ENCODE results near the gene ATG101.

Gene ATG101

GRCh38 chr12:52079576-52080402 is 10.0 kb downstream of the ATG101 start, which contains the start of gene SMIM41:
TSS of gene SMIM41 (plus strand) at chr12:52079704. CDS start at chr12:52079780, 76 bp downstream.
- DNase-seq (ENCODE audit: low read depth in 2 of 2, low spot score in 1 of 2): no peak

- no peak for DNase-seq (ENCODE audit: low read depth in 2 of 2, low spot score in 1 of 2)
Observed at GRCh38 chr12:52080403-52081251, 10.8 kb downstream of the ATG101 start.

DNA sequence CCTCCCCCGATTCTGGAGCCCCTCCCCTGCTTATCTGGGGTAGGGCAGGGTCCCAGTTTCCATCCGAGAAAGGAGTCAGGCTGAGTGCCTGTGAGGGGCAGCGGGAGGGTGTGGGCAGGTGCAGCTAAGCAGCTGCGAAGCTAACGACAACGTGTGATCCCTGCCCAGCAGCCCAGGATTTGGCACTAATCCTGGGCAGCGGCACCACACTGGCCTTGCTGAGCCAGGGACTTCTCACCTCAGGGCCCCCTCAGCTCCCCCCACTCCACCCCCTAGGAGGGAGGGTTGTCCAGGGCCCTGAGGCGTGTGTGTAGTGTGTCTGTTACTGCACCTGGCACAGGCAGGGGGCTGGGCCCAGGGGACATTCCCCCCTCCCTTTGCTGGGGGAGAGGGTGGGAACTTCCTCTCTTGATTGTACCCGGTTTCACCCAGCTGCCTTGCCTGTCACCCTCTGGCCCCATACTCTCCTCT is 11.5 kb downstream of the ATG101 start:
- no peak for DNase-seq (ENCODE audit: low read depth in 2 of 2, low spot score in 1 of 2)

DNA sequence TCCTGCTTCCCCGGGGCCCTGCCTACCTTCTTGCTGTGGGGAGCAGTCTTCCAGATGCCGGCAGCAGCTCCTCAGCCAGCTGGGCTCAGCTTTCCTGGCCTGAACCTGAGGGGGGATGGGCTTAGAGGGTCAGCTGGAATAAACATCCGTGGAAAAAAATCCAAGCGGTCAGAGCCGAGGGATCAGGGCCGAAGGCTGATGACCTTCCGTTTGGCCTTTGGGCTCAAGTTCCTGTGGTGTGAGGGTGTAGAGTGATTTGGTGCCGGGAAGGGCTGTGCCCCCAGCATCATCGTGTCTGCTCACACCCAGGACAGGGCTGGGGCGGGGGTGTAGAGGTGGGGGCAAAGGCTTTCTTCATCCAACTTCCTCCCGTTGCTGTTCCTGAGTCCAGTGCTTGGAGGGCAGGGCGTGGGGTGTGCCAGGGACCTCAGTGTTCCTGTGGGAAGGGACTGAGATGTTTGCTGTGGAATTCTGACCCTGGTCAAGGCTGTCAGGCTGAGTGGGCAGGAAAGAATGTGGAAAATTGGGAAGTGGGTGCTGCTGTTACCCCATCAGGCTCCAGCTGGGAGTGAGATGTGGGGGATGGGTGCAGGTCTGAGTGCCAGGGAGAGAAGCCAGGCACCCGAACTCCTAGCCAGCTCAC is 12.4 kb downstream of the ATG101 start:
- no peak for DNase-seq (ENCODE audit: low read depth in 2 of 2, low spot score in 1 of 2)

- DNase-seq (ENCODE audit: low read depth in 2 of 2, low spot score in 1 of 2): no peak
Observed at GRCh38 chr12:52082669-52082987, 12.8 kb downstream of the ATG101 start.

DNA sequence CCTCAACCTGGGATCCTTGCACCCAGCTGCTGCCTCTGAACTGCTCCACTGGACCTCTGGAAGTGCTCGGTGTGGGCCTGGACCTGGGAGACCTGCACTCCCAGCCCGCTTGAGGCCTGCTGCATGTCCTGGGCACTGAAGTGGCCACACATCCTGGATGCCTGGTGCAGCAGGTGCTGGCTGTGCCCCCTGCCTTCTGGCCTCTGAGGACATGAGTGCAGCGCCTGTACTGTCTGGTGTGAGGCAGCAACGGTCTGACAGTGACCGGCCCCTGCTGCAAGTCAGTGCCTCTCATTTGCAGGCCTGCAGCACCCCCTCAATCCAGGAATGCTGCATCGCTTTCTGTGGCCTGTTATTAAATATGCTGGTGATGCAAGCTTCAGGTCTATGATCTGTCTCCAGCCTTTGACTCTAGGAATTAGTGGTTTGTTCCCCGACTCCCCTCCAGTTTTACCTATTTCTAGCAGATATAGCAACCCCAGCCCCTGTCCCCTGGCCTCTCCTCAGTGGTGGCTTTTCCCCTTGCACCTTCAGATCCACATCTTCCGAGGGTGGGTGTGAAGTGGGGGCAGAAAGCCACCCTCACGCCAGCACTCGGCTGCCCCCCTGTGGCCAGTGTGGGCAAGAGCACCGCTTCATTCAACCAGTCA is 13.3 kb downstream of the ATG101 start:
- DNase-seq (ENCODE audit: low read depth in 2 of 2, low spot score in 1 of 2): peak; percentile 48 to 62

- no peak for DNase-seq (ENCODE audit: low read depth in 2 of 2, low spot score in 1 of 2)
Observed at GRCh38 chr12:52083638-52083996, 13.8 kb downstream of the ATG101 start.

GRCh38 chr12:52084491-52085231 is 14.9 kb downstream of the ATG101 start:
- DNase-seq (ENCODE audit: low read depth in 2 of 2, low spot score in 1 of 2): no peak

DNA sequence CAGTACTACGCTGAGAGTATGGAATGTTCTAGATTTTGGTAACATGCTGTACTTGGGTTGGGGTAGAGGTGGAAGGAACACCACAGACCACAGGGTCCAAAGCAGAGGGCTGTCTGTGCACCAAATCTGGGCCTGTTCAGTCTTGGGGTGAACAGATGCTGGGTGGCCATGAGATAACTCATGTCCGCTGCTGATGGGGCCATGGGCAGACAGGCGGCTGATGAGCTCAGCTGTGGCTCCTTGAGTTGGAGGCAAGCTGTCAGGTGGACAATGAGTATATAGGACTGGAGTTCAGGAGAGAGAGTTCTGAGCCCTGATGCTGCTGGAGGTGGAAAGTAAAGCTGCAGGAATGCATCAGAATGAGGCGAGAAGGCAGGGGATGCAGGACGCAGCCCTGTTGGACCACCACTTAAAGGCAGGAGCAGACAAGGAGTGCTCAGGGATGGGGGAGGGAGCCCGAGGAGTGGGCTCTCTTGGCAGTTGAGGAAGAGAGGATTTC is 16.0 kb downstream of the ATG101 start:
- no peak for DNase-seq (ENCODE audit: low read depth in 2 of 2, low spot score in 1 of 2)

DNA sequence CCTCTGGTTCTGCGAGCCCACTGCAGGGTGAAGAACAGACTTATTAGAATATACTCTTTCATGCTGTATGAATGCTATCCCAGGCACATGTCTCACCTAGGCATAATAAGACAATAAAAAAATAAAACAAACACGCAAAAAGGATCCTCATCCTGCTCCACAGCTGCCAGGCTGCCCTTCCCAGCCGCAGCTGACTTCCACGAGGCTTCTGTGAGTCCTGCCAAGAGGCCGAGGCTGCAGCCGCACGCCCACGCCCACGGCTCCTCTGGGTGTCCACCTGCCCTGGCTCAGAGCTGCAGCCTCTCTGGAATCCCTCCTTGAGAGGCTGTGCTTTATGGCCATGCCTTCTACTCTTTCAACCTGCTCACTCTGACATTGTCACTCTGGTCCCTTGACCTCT is 16.6 kb downstream of the ATG101 start:
- no peak for DNase-seq (ENCODE audit: low read depth in 2 of 2, low spot score in 1 of 2)

- no peak for DNase-seq (ENCODE audit: low read depth in 2 of 2, low spot score in 1 of 2)
Observed at GRCh38 chr12:52086944-52087835, 17.4 kb downstream of the ATG101 start.

- DNase-seq (ENCODE audit: low read depth in 2 of 2, low spot score in 1 of 2): no peak
Observed at GRCh38 chr12:52087961-52088820, 18.4 kb downstream of the ATG101 start.

DNA sequence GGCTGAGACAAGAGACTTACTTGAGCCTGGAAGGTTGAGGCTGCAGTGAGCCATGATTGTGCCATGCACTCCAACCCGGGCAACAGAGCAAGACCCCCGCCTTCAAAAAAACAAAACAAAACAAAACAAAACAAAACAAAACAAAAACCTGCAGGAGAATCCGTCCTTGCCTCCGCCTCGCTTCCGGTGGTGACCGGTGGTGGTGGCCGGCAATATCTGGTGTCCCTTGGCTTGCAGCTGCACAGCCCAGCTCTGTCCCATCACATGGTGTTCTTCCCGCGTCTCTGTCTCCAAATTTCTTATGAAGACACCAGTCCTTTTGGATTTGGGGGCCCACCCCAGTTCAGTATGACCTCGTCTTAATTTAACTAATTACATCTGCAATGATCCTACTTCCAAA is 19.7 kb downstream of the ATG101 start:
- DNase-seq (ENCODE audit: low read depth in 2 of 2, low spot score in 1 of 2): no peak

DNA sequence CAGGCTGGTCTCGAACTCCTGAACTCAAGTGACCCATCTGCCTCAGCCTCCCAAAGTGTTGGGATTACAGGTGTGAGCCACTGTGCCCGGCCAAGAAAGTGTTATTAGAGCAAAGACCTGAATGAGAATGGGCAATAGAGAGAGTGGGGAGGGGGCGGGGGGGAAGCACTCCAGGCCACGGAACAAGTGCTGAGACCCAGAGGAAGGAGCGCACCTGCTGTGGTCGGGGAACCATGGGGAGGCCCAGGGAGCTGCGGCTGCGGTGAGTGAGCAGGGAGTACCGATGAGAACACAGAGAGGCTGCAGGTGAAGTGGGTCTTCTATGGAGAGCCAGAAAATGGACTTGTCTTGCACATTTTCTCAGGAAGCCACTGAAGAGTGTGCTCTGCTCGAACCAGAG is 20.5 kb downstream of the ATG101 start:
- no peak for DNase-seq (ENCODE audit: low read depth in 2 of 2, low spot score in 1 of 2)

GRCh38 chr12:52091061-52091460 is 21.3 kb downstream of the ATG101 start:
- DNase-seq (ENCODE audit: low read depth in 2 of 2, low spot score in 1 of 2): no peak

- no peak for DNase-seq (ENCODE audit: low read depth in 2 of 2, low spot score in 1 of 2)
Observed at GRCh38 chr12:52091869-52092268, 22.1 kb downstream of the ATG101 start.

- no peak for DNase-seq (ENCODE audit: low read depth in 2 of 2, low spot score in 1 of 2)
Observed at GRCh38 chr12:52093346-52093745, 23.6 kb downstream of the ATG101 start.

DNA sequence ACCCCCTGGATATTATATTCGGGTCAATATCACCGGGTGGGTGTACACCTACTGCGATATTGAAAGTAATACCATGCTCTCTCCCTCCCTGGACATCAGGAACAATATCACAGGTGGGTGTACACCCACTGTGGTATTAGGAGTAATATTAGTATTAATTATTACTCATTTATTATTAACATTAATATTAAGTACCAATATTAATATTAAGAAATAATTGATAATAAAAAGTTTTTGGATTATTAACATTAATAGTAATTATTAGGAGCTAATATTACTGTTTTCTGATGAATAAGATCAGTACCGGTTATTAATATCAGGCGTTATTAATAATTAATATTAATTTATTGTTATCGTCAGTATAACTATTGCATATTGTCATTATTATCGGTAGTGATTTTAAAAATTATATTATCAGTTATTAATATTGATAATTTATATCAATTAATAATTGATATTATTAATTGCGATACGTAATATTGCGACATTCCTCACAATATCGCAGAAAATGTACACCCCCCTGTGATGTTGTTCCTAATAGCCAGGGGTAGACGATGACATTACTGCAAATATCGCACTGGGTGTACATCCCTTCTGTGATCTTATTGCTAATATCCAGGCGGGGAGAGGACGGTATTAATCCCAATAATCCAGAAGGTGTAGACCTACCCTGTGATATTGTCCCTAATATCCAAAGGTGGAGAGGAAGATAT is 26.7 kb downstream of the ATG101 start:
- no peak for DNase-seq (ENCODE audit: low read depth in 2 of 2, low spot score in 1 of 2)
